GM23338 (cell line): ENCODE measurements around the gene MT1A. TPM values are rescaled to one million over a fixed set of nuclear protein-coding genes. Genes with fewer than 3 reads are reported as not detected.
A peak's percentile ranks its signal among the peaks of the same experiment; 100 is the strongest.

Experiments used
- ATAC-seq: fragments of 200-7000 bp; cut with Tn5 transposase; 3 replicates; pipeline ENCODE4 v1.9.1; 2020
- DNase-seq: peaks from one replicate; pipeline ENCODE4 v3.0.0-alpha.2; 2015; ENCODE audit warnings: low spot score
- H2AFZ ChIP-seq: fragments of 200-600 bp; sonication (generic); 2 replicates; pipeline ENCODE4 v1.8.0; 2016; ENCODE audit warnings: antibody characterized with exemption, mild to moderate bottlenecking, moderate library complexity
- H3F3A ChIP-seq: fragments of 200-600 bp; sonication (generic); replicated peaks from 2 replicates; pipeline ENCODE4 v1.8.0; 2017; ENCODE audit warnings: antibody characterized with exemption, mixed run types, low read depth
- H3K27ac ChIP-seq: fragments of 200-600 bp; sonication (generic); 2 replicates; pipeline ENCODE4 v1.6.1; 2016; ENCODE audit warnings: low read depth
- H3K27me3 ChIP-seq: fragments of 200-600 bp; sonication (generic); 2 replicates; pipeline ENCODE4 v1.8.0; 2016; ENCODE audit warnings: mild to moderate bottlenecking, mixed run types, moderate library complexity; ENCODE audit not compliant: insufficient read depth
- H3K36me3 ChIP-seq: fragments of 200-600 bp; sonication (generic); 2 replicates; pipeline ENCODE4 v1.8.0; 2016; ENCODE audit warnings: mild to moderate bottlenecking; ENCODE audit not compliant: insufficient read depth
- H3K4me1 ChIP-seq: fragments of 200-600 bp; sonication (generic); 2 replicates; pipeline ENCODE4 v1.8.0; 2016; ENCODE audit warnings: mild to moderate bottlenecking, moderate library complexity; ENCODE audit not compliant: insufficient read depth
- H3K4me2 ChIP-seq: fragments of 200-600 bp; sonication (generic); 2 replicates; pipeline ENCODE4 v1.7.1; 2017; ENCODE audit warnings: mixed run types
- H3K4me3 ChIP-seq: fragments of 200-600 bp; sonication (generic); 2 replicates; pipeline ENCODE4 v1.6.1; 2016; ENCODE audit warnings: mixed run types
- H3K79me2 ChIP-seq: fragments of 200-600 bp; sonication (generic); replicated peaks from 2 replicates; pipeline ENCODE4 v1.8.0; 2017; ENCODE audit warnings: mild to moderate bottlenecking; ENCODE audit not compliant: insufficient read depth
- H3K9me2 ChIP-seq: fragments of 200-600 bp; sonication (generic); 2 replicates; pipeline ENCODE4 v1.8.0; 2017; ENCODE audit not compliant: insufficient read depth
- H4K20me1 ChIP-seq: fragments of 200-600 bp; sonication (generic); replicated peaks from 2 replicates; pipeline ENCODE4 v1.8.0; 2017; ENCODE audit warnings: mild to moderate bottlenecking; ENCODE audit not compliant: insufficient read depth
- H3K27ac Mint-ChIP-seq: 2 replicates; pipeline ENCODE4 v1.8.0; 2020; ENCODE audit warnings: inconsistent platforms, mild to moderate bottlenecking, moderate library complexity, mixed read lengths
- H3K27me3 Mint-ChIP-seq: 3 replicates; pipeline ENCODE4 v1.8.0; 2022; ENCODE audit warnings: low read depth, mild to moderate bottlenecking, moderate library complexity, mixed read lengths, inconsistent platforms; ENCODE audit not compliant: insufficient read depth, poor library complexity
- H3K36me3 Mint-ChIP-seq: 3 replicates; pipeline ENCODE4 v1.8.0; 2021; ENCODE audit warnings: low read depth, mild to moderate bottlenecking, inconsistent platforms, moderate library complexity, mixed read lengths
- H3K4me1 Mint-ChIP-seq: 3 replicates; pipeline ENCODE4 v1.8.0; 2020; ENCODE audit warnings: mild to moderate bottlenecking, inconsistent platforms, mixed read lengths
- H3K4me3 Mint-ChIP-seq: 3 replicates; pipeline ENCODE4 v1.8.0; 2021; ENCODE audit warnings: moderate library complexity, mild to moderate bottlenecking, inconsistent platforms, mixed read lengths
- H3K9me3 Mint-ChIP-seq: 3 replicates; pipeline ENCODE4 v1.8.0; 2020; ENCODE audit warnings: moderate library complexity, mild to moderate bottlenecking, inconsistent platforms, mixed read lengths
- CREB1 ChIP-seq: fragments of 250-450 bp; sonication (Bioruptor Pico); IDR thresholded peaks from 2 replicates; pipeline ENCODE4 v1.5.0; 2020; ENCODE audit warnings: low read depth, mild to moderate bottlenecking, moderate library complexity
- ETS1 ChIP-seq: IDR thresholded peaks from 2 replicates; pipeline ENCODE4 v1.6.1; 2016; ENCODE audit warnings: antibody characterized with exemption
- EZH2 ChIP-seq: fragments of 200-600 bp; sonication (generic); IDR thresholded peaks from one replicate; pipeline ENCODE4 v1.8.0; 2017; ENCODE audit warnings: antibody characterized with exemption, mild to moderate bottlenecking, low read depth; ENCODE audit not compliant: unreplicated experiment
- NANOG ChIP-seq: IDR thresholded peaks from 2 replicates; pipeline ENCODE4 v1.6.1; 2016; ENCODE audit warnings: antibody characterized with exemption, borderline replicate concordance
- STAT1 ChIP-seq: IDR thresholded peaks from one replicate; pipeline ENCODE4 v1.6.1; 2016; ENCODE audit warnings: antibody characterized with exemption; ENCODE audit not compliant: unreplicated experiment
- ZNF331 ChIP-seq: fragments of 250-450 bp; sonication (Bioruptor Pico); IDR thresholded peaks from 2 replicates; pipeline ENCODE4 v1.5.0; 2020; ENCODE audit warnings: low read depth, mild to moderate bottlenecking, moderate library complexity
- ZNF462 ChIP-seq: fragments of 250-450 bp; sonication (Bioruptor Pico); IDR thresholded peaks from 2 replicates; pipeline ENCODE4 v1.5.0; 2020; ENCODE audit warnings: mild to moderate bottlenecking, moderate library complexity
- polyA plus RNA-seq: library from polyadenylated mRNA; unstranded; fragments of >200 nt; fragmentation: Nextera tagmentation; extraction: Ambion mirVana; gene quantifications from 2 replicates; pipeline ENCODE4 v1.2.1, GENCODE V29; 2016
- total RNA-seq: library from RNA; depleted of rRNA; stranded (reverse); fragments of >200 nt; shearing (Covaris generic); gene quantifications from 2 replicates; pipeline ENCODE4 v1.2.3, GENCODE V29; 2014
- TF ChIP-seq, protein P1 (sequence below): IDR thresholded peaks from one replicate; pipeline ENCODE4 v1.6.1; 2018; ENCODE audit warnings: antibody characterized with exemption; ENCODE audit not compliant: unreplicated experiment
- TF ChIP-seq, protein P2 (sequence below), 2 experiments: fragments of 200-600 bp in 1 of 2; sonication (generic) in 1 of 2; conservative IDR thresholded peaks; 2 replicates each; pipeline versions ENCODE4 v1.5.1 to v1.6.1; 2016 to 2017; ENCODE audit warnings: antibody characterized with exemption in 2 of 2, low read depth in 2 of 2, mild to moderate bottlenecking in 2 of 2, moderate library complexity in 1 of 2

Gene MT1A
- total and polyA plus RNA-seq, 2 experiments from 2014 or later: 2.5 TPM; not detected in 1

DNA sequence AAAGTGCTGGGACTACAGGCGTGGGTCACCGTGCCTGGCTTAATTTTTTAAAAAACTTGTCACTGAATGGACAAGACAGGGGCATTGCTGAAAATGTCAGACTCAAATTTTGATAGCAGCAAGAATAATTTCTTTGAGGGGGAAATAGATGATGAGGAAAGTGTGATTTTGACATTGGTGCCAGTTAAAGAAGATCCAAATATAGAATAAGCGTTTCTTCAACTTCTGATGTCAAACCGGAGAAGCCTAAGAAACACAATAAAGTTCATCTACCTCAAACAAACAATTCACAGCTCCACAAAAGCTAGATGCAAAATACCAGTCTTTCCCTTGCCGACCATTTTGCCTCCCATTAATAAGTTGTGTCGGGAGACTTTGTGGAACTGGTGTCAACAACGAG is 48.3 kb downstream of the MT1A start:
- DNase-seq: no peak
- Histone ChIP-seq H3K36me3 (no peaks in the 10 kb centered on the region), H3K9me2 (no peaks in the 10 kb centered on the region), H2AFZ (no peak overlapping the region), H3K4me1 (peaks cover 23% of the 10 kb centered on the region; the same call in 1 of the 2 replicates), H3K79me2 (peaks cover 14% of the 10 kb centered on the region), H3K4me3 (no peak overlapping the region), H4K20me1 (no peaks in the 10 kb centered on the region), H3K4me2 (no peak overlapping the region), H3K27me3 (peaks cover 9% of the 10 kb centered on the region), H3K27ac (no peak overlapping the region), H3F3A (peaks cover 7% of the 10 kb centered on the region; the same call in 1 of the 2 replicates)
- Mint-ChIP-seq H3K9me3 (peaks cover 11% of the 10 kb centered on the region; the same call in 2 of the 3 replicates), H3K36me3 (peaks cover 43% of the 10 kb centered on the region), H3K27me3 (peaks cover 26% of the 10 kb centered on the region), H3K4me3 (no peak overlapping the region), H3K4me1 (peaks cover 18% of the 10 kb centered on the region), H3K27ac (no peak overlapping the region)
- no peak for ATAC-seq
- TF ChIP-seq EZH2 (no peak), NANOG (no peak)

GRCh38 chr16:56688762-56689161 is 50.3 kb downstream of the MT1A start:
- Mint-ChIP-seq H3K27me3 (peaks cover 15% of the 10 kb centered on the region), H3K27ac (no peak overlapping the region), H3K4me3 (no peak overlapping the region), H3K9me3 (peaks cover 11% of the 10 kb centered on the region; the same call in 2 of the 3 replicates), H3K36me3 (peaks cover 31% of the 10 kb centered on the region), H3K4me1 (peaks cover 15% of the 10 kb centered on the region)
- Histone ChIP-seq H3K4me2 (no peak overlapping the region), H4K20me1 (no peaks in the 10 kb centered on the region), H2AFZ (no peak overlapping the region), H3K27me3 (no peaks in the 10 kb centered on the region), H3K4me3 (no peak overlapping the region), H3K36me3 (no peaks in the 10 kb centered on the region), H3F3A (no peaks in the 10 kb centered on the region), H3K27ac (no peak overlapping the region), H3K4me1 (peaks cover 7% of the 10 kb centered on the region; the same call in 1 of the 2 replicates), H3K9me2 (no peaks in the 10 kb centered on the region), H3K79me2 (no peaks in the 10 kb centered on the region)
- DNase-seq (no peak), ATAC-seq (peak; percentile 47; the same call in 2 of the 3 replicates)
- no peak for TF ChIP-seq ZNF331 (CRISPR knock-in tag)
- no peak for TF ChIP-seq CREB1 (CRISPR knock-in tag)
- TF ChIP-seq NANOG: no peak
- no peak for TF ChIP-seq EZH2
- TF ChIP-seq, protein P1, sequence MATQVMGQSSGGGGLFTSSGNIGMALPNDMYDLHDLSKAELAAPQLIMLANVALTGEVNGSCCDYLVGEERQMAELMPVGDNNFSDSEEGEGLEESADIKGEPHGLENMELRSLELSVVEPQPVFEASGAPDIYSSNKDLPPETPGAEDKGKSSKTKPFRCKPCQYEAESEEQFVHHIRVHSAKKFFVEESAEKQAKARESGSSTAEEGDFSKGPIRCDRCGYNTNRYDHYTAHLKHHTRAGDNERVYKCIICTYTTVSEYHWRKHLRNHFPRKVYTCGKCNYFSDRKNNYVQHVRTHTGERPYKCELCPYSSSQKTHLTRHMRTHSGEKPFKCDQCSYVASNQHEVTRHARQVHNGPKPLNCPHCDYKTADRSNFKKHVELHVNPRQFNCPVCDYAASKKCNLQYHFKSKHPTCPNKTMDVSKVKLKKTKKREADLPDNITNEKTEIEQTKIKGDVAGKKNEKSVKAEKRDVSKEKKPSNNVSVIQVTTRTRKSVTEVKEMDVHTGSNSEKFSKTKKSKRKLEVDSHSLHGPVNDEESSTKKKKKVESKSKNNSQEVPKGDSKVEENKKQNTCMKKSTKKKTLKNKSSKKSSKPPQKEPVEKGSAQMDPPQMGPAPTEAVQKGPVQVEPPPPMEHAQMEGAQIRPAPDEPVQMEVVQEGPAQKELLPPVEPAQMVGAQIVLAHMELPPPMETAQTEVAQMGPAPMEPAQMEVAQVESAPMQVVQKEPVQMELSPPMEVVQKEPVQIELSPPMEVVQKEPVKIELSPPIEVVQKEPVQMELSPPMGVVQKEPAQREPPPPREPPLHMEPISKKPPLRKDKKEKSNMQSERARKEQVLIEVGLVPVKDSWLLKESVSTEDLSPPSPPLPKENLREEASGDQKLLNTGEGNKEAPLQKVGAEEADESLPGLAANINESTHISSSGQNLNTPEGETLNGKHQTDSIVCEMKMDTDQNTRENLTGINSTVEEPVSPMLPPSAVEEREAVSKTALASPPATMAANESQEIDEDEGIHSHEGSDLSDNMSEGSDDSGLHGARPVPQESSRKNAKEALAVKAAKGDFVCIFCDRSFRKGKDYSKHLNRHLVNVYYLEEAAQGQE: no peak
- no peak for TF ChIP-seq ZNF462 (CRISPR knock-in tag)
- TF ChIP-seq, protein P2, sequence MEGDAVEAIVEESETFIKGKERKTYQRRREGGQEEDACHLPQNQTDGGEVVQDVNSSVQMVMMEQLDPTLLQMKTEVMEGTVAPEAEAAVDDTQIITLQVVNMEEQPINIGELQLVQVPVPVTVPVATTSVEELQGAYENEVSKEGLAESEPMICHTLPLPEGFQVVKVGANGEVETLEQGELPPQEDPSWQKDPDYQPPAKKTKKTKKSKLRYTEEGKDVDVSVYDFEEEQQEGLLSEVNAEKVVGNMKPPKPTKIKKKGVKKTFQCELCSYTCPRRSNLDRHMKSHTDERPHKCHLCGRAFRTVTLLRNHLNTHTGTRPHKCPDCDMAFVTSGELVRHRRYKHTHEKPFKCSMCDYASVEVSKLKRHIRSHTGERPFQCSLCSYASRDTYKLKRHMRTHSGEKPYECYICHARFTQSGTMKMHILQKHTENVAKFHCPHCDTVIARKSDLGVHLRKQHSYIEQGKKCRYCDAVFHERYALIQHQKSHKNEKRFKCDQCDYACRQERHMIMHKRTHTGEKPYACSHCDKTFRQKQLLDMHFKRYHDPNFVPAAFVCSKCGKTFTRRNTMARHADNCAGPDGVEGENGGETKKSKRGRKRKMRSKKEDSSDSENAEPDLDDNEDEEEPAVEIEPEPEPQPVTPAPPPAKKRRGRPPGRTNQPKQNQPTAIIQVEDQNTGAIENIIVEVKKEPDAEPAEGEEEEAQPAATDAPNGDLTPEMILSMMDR (conservative IDR thresholded peaks at IDR 0.05; ENCODE audit: low read depth in 2 of 2): no peak
- no peak for TF ChIP-seq STAT1
- no peak for TF ChIP-seq ETS1
